ENCODE results near the gene TCAF2. TPM values are rescaled to one million over a fixed set of nuclear protein-coding genes. Genes with fewer than 3 reads are reported as not detected.
"Not testable (repeated sequence)": the region's sequence is repeated elsewhere in the genome, so short reads cannot be mapped to it uniquely, and the experiment has no call there.

The TCAF2 gene
- 3.3 and 3.4 TPM in 2 replicates for total RNA-seq (2012; rRNA removed)
- polyA plus RNA-seq (2012; rRNA removed): 2.8 and 3.0 TPM in 2 replicates
- polyA plus RNA-seq (2012; cell fraction: cytosol; rRNA removed): 2.5 TPM in 2 replicates
- 6.3 and 7.7 TPM in 2 replicates for polyA plus RNA-seq (2012; cell fraction: nucleus; rRNA removed; ENCODE audit: low replicate concordance)
- percentile 21 among the genes with signal in this experiment for Bru-seq, nascent RNA
- percentile 21 among the genes with signal in this experiment for BruChase-seq, experiment 1, labeled RNA remaining after a 6-hour chase
- BruChase-seq, experiment 2, labeled RNA remaining after a 2-hour chase: percentile 23 among the genes with signal in this experiment
- long read RNA-seq, partial matches to known transcripts: 0 of 2 reads
- long read RNA-seq, other reads (novel, unspliced or antisense): 1 of 2 reads

DNA sequence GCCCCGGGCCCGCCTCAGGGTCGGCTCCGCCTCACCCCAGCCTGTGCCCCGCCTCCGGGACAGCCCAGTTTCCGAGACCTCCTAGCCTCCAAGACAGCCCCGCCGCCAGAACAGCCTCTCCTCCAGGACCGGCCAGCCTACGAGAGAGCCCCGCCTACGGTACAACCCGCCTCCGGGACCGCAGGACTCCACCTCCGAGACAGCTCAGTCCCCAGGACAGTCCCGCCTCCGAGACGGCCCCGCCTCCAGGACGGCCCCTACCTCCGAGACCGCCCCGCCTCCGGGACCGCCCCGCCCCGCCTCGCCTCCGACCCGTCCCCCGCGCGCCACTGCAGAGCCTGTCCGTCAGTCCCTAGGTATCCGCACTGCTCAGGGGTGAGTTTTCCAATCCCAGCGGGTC is at the start of gene TCAF2:
Gene TCAF2, plus strand, starts transcription at position 329 of the 400 bp plus-strand sequence.
- H2AK5ac ChIP-seq (ENCODE audit: low read depth, low read length); H4K91ac ChIP-seq (ENCODE audit: insufficient read depth, low read depth, low read length); CTCF ChIA-PET; BruUV-seq (replicated peaks); H3K14ac ChIP-seq (replicated peaks; ENCODE audit: low read depth, low read length); H3K4me1 ChIP-seq (ENCODE audit: control insufficient read depth, insufficient read depth, low read length); H3K9me1 ChIP-seq (ENCODE audit: insufficient read depth, low read length); H3K4ac ChIP-seq (ENCODE audit: low read depth, low read length); H2AFZ ChIP-seq (replicated peaks; ENCODE audit: low read length, poor library complexity); H3K27ac ChIP-seq (ENCODE audit: insufficient read depth, low read length); H3K18ac ChIP-seq (ENCODE audit: low read depth, low read length); in situ Hi-C loops (cut with MboI; ENCODE audit: low sequenced_read_pairs); H4K8ac ChIP-seq (ENCODE audit: low read depth in 2 of 2, low read length in 2 of 2); H4K20me1 ChIP-seq (ENCODE audit: insufficient read depth, low read length); DNase-seq; dilution Hi-C loops (cut with HindIII; ENCODE audit: low sequenced_read_pairs, unreplicated experiment); H3K36me3 ChIP-seq (ENCODE audit: control insufficient read depth, insufficient read depth, low read length); H2BK15ac ChIP-seq (ENCODE audit: low read depth, low read length); H3K56ac ChIP-seq (ENCODE audit: extremely low read depth, insufficient read depth, low read length); H3K27me3 ChIP-seq (ENCODE audit: control insufficient read depth, insufficient read depth, low read length); H3K4me2 ChIP-seq (ENCODE audit: low read depth, low read length); intact Hi-C loops (cut with micrococcal nuclease); H2BK120ac ChIP-seq (ENCODE audit: low read depth, low read length); H2BK20ac ChIP-seq (ENCODE audit: low read depth, low read length); H2BK5ac ChIP-seq (ENCODE audit: low read depth, low read length, poor library complexity, severe bottlenecking); H3K23ac ChIP-seq (ENCODE audit: low read depth, low read length); H3K9ac ChIP-seq (ENCODE audit: low read depth, low read length); H3K9me3 ChIP-seq (ENCODE audit: control insufficient read depth, insufficient read depth, low read length); H3K79me1 ChIP-seq (ENCODE audit: low read depth in 1 of 2, low read length in 2 of 2); H4K5ac ChIP-seq (ENCODE audit: low read depth, low read length); H2AK9ac ChIP-seq (replicated peaks; ENCODE audit: low read depth, low read length, poor library complexity); POLR2A ChIA-PET (ENCODE audit: unreplicated experiment): not testable (repeated sequence)
- no CpG with 5 or more reads among the region's 38 CpGs for WGBS, 2 experiments (ENCODE audit: extremely low coverage in 2 of 2, insufficient read length in 1 of 2)
- ATAC-seq (ENCODE audit: low read depth): peak; percentile 98
- H3K4me3 ChIP-seq (ENCODE audit: insufficient read depth, low read depth, low read length): peak within 1 kb of the TSS; percentile 40

- H3K14ac ChIP-seq (replicated peaks; ENCODE audit: low read depth, low read length); POLR2A ChIA-PET (ENCODE audit: unreplicated experiment); H2AK9ac ChIP-seq (replicated peaks; ENCODE audit: low read depth, low read length, poor library complexity); H3K4ac ChIP-seq (ENCODE audit: low read depth, low read length); H3K23ac ChIP-seq (ENCODE audit: low read depth, low read length); H2BK120ac ChIP-seq (ENCODE audit: low read depth, low read length); H3K9ac ChIP-seq (ENCODE audit: low read depth, low read length); H4K5ac ChIP-seq (ENCODE audit: low read depth, low read length); in situ Hi-C loops (cut with MboI; ENCODE audit: low sequenced_read_pairs); H3K79me1 ChIP-seq (ENCODE audit: low read depth in 1 of 2, low read length in 2 of 2); ATAC-seq (ENCODE audit: low read depth); BruUV-seq (replicated peaks); H2BK5ac ChIP-seq (ENCODE audit: low read depth, low read length, poor library complexity, severe bottlenecking); H3K9me1 ChIP-seq (ENCODE audit: insufficient read depth, low read length); DNase-seq; intact Hi-C loops (cut with micrococcal nuclease); dilution Hi-C loops (cut with HindIII; ENCODE audit: low sequenced_read_pairs, unreplicated experiment); H3K56ac ChIP-seq (ENCODE audit: extremely low read depth, insufficient read depth, low read length); H3K27ac ChIP-seq (ENCODE audit: insufficient read depth, low read length); H2BK15ac ChIP-seq (ENCODE audit: low read depth, low read length); H2AK5ac ChIP-seq (ENCODE audit: low read depth, low read length); H3K4me2 ChIP-seq (ENCODE audit: low read depth, low read length); H2AFZ ChIP-seq (replicated peaks; ENCODE audit: low read length, poor library complexity); H3K4me1 ChIP-seq (ENCODE audit: control insufficient read depth, insufficient read depth, low read length); CTCF ChIA-PET; H3K36me3 ChIP-seq (ENCODE audit: control insufficient read depth, insufficient read depth, low read length); H2BK20ac ChIP-seq (ENCODE audit: low read depth, low read length); H3K4me3 ChIP-seq (ENCODE audit: insufficient read depth, low read depth, low read length); H4K8ac ChIP-seq (ENCODE audit: low read depth in 2 of 2, low read length in 2 of 2); H4K91ac ChIP-seq (ENCODE audit: insufficient read depth, low read depth, low read length); H3K18ac ChIP-seq (ENCODE audit: low read depth, low read length); H4K20me1 ChIP-seq (ENCODE audit: insufficient read depth, low read length); H3K27me3 ChIP-seq (ENCODE audit: control insufficient read depth, insufficient read depth, low read length); H3K9me3 ChIP-seq (ENCODE audit: control insufficient read depth, insufficient read depth, low read length): not testable (repeated sequence)
- no CpG with 5 or more reads among the region's 20 CpGs for WGBS, 2 experiments (ENCODE audit: extremely low coverage in 2 of 2, insufficient read length in 1 of 2)
These were observed 49.3 kb upstream of the TCAF2 start, which contains the start of gene CTAGE15 for GRCh38 chr7:143571501-143571900. CTAGE15 (plus strand) TSS chr7:143571801; CDS start chr7:143571818, 17 bp downstream.

Data from IMR-90 (cell line).